ENCODE data around the gene CREBBP.

GRCh38 chr16:3861808-3862451, 18.6 kb downstream of the CREBBP start:
- TF ChIP-seq EP300 (IDR thresholded peaks at IDR 0.05) (no peak), CTCF (IDR thresholded peaks at IDR 0.05) (no peak), POLR2A (IDR thresholded peaks at IDR 0.05) (no peak)
